CMK (cell line): ENCODE measurements around the gene MED10.
"Not testable (repeated sequence)": the region's sequence is repeated elsewhere in the genome, so short reads cannot be mapped to it uniquely, and the experiment has no call there.

ENCODE experiments used
- DNase-seq: peaks from one replicate; pipeline ENCODE4 v3.0.0-alpha.2; 2010; ENCODE audit warnings: low read depth

MED10 gene

DNA sequence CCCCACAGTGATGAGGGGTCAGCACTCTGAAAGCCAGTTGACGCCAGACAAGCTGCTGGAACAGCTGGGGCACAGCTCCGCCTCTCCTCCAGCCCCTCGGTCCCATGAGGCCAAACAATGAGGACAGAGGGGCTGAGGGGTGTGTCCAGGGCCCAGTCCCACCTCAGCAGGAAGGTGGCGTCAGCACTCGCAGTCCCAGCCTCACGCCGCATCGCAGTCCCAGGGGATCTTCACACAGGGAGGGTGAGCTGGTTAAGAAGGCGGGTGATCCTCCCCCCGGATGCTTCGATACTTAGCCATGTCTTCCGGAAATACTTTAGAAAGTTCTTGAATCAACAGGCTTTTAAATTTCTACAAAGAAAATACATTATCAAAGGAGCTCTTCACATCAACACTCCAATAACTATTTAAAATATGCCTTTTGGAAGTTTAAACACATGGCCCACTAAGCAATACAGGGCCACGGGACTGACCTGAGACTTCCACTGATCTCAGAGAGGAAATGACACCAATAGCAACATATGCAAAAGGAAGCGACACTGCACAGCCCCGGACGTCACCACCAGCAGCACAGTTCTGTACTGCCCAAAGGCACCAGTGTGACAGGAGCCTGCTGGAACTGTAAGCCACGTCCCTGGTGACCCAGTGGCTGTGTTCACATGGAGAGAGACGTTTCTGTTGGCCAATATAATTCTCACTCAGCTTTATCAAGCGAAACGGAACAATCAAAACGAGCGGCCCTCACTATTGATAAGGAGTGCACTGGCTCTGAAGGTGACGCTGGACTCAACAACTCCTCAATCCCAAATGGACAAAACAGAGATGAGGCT lies 5.9 kb downstream of the MED10 start:
- DNase-seq: no peak

- DNase-seq: no peak
These were observed 7.1 kb downstream of the MED10 start for GRCh38 chr5:6371079-6371810.

DNA sequence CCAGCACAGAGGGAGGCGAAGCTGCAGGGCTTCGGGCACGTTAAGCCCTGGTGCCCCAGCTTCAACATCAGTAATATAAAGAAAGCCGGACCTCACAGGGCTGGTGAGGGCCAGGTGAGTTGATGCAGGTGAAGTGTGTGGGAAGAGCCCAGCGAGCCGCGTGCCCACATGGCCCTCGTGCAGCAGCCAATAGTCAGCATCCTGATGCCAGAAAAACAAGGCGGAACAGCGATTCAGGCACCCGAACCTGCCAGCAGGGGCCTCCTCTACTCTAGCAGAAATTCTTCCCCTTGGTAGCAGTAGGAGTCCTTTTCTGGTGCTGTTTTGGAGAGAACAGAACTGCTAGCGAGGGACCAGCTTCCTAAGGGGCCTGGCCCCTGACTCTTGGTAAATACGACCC lies 7.8 kb downstream of the MED10 start:
- no peak for DNase-seq

DNA sequence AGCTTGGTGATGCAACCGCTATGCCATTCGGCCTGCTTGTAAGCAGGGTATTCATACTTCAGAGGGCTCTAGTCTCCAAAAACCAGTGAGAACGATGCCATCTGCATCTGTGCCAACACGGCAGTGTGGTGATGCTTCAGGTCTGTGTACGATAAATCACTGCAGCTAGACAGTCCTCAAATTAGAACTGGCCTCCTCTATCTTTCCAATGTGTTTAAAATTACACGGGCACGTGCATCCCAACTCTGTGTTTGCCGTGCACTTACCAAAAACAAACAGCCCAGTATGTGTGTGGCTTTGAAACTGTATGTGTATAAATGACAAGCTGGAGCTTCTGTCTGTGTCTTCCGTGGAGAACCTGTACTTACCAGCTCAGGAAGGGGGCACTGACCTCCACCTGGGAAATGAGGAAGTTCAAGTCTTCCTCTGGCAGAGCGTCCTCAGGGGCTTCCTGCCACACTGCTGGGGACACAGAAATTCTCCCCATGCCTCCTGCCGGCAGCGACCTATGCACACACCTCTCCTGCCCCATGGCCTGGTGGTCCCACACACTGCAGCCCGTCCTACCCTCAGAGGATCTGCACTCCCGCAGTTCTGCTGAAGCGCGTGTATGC lies 12.3 kb downstream of the MED10 start:
- DNase-seq: no peak

GRCh38 chr5:6365142-6365976 lies 13.0 kb downstream of the MED10 start:
- DNase-seq: no peak

GRCh38 chr5:6363454-6364011 lies 14.8 kb downstream of the MED10 start:
- not testable (repeated sequence) for DNase-seq

- DNase-seq: no peak
These were observed 15.5 kb downstream of the MED10 start for GRCh38 chr5:6362846-6363245.

DNA sequence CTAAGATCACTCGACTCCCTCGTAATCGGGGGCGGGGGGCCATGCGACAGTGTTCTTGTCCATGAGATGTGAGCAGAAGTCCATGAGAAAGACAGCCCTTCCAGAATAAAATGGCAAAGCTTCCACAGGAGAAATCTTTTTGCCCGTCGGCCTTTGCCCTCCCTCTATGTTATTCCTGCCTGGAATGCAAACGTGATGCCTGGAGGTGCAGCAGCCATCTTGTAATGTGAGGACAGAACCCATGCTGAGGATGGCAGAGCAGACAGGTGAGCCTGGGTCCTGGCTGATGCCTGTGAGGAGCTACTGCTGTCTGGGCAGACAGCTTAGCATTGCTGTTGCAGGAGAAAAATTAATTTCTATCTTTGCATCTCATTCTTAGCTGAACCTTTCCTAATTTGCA lies 17.2 kb downstream of the MED10 start:
- no peak for DNase-seq

GRCh38 chr5:6360323-6361072 lies 17.8 kb downstream of the MED10 start:
- no peak for DNase-seq

GRCh38 chr5:6359555-6360322 lies 18.6 kb downstream of the MED10 start:
- DNase-seq: peak; percentile 42

GRCh38 chr5:6358434-6358820 lies 19.9 kb downstream of the MED10 start:
- no peak for DNase-seq

DNA sequence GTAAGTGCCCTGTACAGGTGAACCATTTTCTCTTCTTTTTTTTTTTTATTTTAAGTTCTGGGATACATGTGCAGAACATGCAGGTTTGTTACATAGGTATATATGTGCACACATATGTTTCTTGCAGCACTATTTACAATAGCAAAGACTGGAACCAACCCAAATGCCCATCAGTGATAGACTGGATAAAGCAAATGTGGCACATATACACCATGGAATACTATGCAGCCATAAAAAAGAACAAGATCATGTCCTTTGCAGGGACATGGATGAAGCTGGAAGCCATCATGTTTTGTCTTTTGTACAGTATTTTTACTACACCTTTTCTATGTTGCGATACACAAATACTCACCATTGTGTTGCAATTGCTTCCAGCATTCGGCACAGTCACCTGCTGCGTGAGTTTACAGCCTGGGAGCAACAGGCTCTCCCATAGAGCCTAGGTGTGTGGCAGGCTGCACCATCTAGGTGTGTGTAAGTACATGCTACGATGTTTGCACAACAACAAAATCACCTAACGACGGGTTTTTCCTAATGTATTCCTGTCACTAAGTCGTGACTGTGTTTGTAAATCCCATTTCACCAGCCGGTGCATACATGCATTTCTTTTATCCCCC lies 20.4 kb downstream of the MED10 start:
- not testable (repeated sequence) for DNase-seq

DNA sequence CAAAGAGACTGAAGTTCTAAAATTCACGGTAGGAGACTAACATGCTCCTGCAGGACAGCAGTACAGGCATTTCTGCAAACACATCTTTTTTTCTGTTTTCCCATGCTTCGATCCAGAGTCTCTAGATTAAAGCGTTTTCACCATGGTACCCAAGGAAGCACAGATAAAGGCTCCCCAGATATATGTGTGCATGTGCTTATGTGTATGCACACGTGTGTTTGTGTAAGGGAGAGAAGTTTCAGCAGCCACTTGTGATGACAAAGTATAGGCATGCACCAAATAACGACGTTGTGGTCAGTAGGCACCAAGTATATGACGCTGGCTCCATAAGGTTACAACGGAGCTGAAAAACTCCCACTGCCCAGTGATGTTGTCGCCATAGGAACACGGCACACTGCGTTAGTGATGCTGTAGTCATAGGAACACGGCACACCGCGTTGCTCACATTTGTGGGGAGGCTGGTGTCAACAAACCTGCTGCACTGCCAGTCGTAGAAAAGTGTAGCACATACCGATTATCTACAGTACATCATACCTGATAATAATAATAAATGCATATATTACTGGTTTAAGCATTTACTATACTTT lies 21.7 kb downstream of the MED10 start:
- DNase-seq: no peak

DNA sequence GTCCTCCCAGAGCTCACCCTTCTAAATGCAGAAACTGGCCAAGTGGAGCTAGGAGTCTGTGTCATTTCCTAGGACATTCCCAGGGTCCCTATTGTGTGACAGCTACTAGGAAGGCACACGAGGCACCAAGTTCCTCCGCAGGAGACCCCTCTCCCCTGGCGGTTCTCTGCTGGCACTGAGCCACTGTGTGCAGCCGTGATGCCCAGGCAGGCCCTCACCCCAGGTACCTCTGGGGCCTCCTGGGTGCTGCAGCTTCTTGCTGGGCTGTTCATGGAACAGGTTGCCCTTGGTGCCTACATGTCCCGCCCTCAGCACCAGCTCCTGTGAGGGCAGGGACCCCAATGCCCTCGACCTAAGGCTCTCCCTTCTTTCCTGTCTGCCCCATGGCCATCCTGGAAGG lies 23.1 kb downstream of the MED10 start:
- DNase-seq: no peak

DNA sequence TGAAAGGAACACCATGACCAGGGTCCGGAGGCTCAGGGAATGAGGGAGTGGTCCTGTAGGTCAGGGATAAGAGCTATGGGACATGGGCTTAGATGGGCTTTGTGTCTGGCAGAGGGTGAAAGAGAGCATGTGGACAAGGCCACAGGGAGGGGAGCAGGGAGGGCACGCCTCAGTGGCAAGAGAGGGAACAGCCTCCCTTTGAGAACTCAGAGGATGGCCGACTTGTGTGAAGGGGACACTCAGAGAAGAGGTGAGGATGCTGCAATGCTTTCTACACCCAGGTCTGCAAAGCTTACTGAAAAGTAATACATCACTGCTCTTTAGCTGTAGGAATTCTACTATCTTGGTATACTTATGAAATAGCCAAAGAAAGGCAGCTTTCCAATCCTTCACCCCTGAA lies 23.5 kb downstream of the MED10 start:
- DNase-seq: no peak

GRCh38 chr5:6353602-6354302 lies 24.6 kb downstream of the MED10 start:
- DNase-seq: no peak

- DNase-seq: no peak
These were observed 27.9 kb downstream of the MED10 start for GRCh38 chr5:6350277-6351090.

- no peak for DNase-seq
These were observed 29.0 kb downstream of the MED10 start for GRCh38 chr5:6349387-6349786.
